ENCODE measurements around the gene CFDP1.
A peak's percentile ranks its signal among the peaks of the same experiment; 100 is the strongest.
"Not testable (repeated sequence)": the region's sequence is repeated elsewhere in the genome, so short reads cannot be mapped to it uniquely, and the experiment has no call there.

The CFDP1 gene

DNA sequence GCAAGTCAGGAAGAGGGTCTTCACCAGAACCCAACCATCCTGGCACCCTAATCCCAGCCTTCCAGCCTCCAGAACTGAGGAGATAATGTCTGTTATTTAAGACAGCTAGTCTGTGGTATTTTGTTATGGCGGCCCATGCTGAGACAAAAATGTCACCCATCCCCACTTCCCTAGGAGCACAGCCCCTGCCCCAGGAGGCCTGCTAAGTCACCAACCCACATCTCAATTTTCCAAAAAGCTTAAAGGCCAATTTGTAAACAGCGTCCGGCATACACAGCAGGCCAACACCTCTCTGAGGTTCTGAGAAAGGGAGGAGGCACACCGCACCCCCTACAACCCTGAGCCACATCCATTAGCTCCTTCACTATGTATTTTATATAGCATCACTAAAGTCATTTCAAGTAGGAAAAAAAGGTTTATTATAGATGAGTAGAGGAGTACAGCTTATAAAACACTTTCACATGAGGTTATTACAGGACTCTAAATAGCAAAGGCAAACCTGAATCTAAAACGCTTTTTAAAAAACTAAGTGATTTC is 24.2 kb upstream of the CFDP1 start:
- CTCF ChIA-PET: interaction anchor here (0.7 kb wide), 1 partner anchor 143 kb away, joined by 3 read pairs; no protein-coding TSS in a partner anchor
- Histone ChIP-seq H3K36me3 (ENCODE audit: control insufficient read depth in 2 of 2, insufficient read depth in 1 of 2, low read length in 2 of 2) (no peaks in the 10 kb centered on the region; a peak in 1 of 3 replicates), H3K27ac (ENCODE audit: extremely low read depth, low read depth, low read length) (peak overlapping the region; percentile 17; the same call in 1 of the 2 replicates), H3K4me1 (ENCODE audit: control insufficient read depth, insufficient read depth, low read length) (peaks cover 39% of the 10 kb centered on the region), H3K4me3 (ENCODE audit: low read depth, low read length) (no peak overlapping the region), H3K9me3 (ENCODE audit: control insufficient read depth, insufficient read depth, low read depth, low read length) (no peaks in the 10 kb centered on the region)
- POLR2A ChIA-PET: interaction anchor here (0.6 to 0.9 kb wide), 2 partner anchors 64 to 184 kb away, joined by 3 to 4 read pairs; no protein-coding TSS in a partner anchor
- peak; percentile 54 for TF ChIP-seq ZIC2 (tag by site-specific recombination; IDR thresholded peaks at IDR 0.05)
- no peak for TF ChIP-seq YY1 (tag by site-specific recombination; IDR thresholded peaks at IDR 0.05)

DNA sequence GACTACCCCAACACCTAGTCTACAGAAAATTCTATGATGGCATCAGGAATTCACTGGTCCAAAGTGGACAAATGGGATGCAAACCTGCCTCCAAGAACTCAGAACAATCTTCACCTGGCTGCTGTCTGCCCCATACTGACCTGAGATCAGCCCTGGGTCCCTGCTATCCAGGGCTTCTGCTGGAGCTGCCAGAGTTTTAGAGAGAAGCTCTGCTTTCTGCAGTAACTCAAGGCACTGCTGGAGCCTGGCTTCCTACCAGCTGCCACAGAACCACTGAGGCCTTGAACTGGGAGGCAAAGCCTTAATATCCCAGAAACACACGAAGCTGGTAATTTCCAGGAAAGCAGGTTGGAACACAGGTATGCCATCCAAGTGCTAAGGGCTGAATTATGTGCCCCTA is 23.7 kb upstream of the CFDP1 start:
- TF ChIP-seq, protein P1, sequence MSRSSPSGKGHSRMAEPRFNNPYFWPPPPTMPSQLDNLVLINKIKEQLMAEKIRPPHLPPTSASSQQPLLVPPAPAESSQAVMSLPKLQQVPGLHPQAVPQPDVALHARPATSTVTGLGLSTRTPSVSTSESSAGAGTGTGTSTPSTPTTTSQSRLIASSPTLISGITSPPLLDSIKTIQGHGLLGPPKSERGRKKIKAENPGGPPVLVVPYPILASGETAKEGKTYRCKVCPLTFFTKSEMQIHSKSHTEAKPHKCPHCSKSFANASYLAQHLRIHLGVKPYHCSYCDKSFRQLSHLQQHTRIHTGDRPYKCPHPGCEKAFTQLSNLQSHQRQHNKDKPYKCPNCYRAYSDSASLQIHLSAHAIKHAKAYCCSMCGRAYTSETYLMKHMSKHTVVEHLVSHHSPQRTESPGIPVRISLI (tag by site-specific recombination; IDR thresholded peaks at IDR 0.05): no peak
- TF ChIP-seq KLF7 (tag by site-specific recombination; IDR thresholded peaks at IDR 0.05; ENCODE audit: borderline replicate concordance) (no peak), ZNF146 (tag by site-specific recombination; IDR thresholded peaks at IDR 0.05) (no peak), ZNF791 (tag by site-specific recombination; IDR thresholded peaks at IDR 0.05) (no peak), ZNF248 (tag by site-specific recombination; IDR thresholded peaks at IDR 0.05) (no peak), ZBTB20 (tag by site-specific recombination; IDR thresholded peaks at IDR 0.05) (no peak), ZNF184 (tag by site-specific recombination; IDR thresholded peaks at IDR 0.05) (no peak), ZNF132 (tag by site-specific recombination; IDR thresholded peaks at IDR 0.05; ENCODE audit: borderline replicate concordance) (no peak), ZNF366 (tag by site-specific recombination; conservative IDR thresholded peaks at IDR 0.05) (no peak), ZNF221 (tag by site-specific recombination; IDR thresholded peaks at IDR 0.05; ENCODE audit: borderline replicate concordance) (no peak), ZNF629 (tag by site-specific recombination; IDR thresholded peaks at IDR 0.05) (no peak), GLI4 (tag by site-specific recombination; IDR thresholded peaks at IDR 0.05) (no peak), YY2 (tag by site-specific recombination; IDR thresholded peaks at IDR 0.05) (no peak), KLF10 (tag by site-specific recombination; IDR thresholded peaks at IDR 0.05) (no peak), ZNF426 (tag by site-specific recombination; IDR thresholded peaks at IDR 0.05) (no peak), GLI2 (tag by site-specific recombination; IDR thresholded peaks at IDR 0.05; ENCODE audit: borderline replicate concordance, low read depth) (no peak), ZNF544 (tag by site-specific recombination; IDR thresholded peaks at IDR 0.05) (no peak)
- TF ChIP-seq, protein P2, sequence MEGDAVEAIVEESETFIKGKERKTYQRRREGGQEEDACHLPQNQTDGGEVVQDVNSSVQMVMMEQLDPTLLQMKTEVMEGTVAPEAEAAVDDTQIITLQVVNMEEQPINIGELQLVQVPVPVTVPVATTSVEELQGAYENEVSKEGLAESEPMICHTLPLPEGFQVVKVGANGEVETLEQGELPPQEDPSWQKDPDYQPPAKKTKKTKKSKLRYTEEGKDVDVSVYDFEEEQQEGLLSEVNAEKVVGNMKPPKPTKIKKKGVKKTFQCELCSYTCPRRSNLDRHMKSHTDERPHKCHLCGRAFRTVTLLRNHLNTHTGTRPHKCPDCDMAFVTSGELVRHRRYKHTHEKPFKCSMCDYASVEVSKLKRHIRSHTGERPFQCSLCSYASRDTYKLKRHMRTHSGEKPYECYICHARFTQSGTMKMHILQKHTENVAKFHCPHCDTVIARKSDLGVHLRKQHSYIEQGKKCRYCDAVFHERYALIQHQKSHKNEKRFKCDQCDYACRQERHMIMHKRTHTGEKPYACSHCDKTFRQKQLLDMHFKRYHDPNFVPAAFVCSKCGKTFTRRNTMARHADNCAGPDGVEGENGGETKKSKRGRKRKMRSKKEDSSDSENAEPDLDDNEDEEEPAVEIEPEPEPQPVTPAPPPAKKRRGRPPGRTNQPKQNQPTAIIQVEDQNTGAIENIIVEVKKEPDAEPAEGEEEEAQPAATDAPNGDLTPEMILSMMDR (tag by site-specific recombination; IDR thresholded peaks at IDR 0.05): no peak
- TF ChIP-seq, protein P3, sequence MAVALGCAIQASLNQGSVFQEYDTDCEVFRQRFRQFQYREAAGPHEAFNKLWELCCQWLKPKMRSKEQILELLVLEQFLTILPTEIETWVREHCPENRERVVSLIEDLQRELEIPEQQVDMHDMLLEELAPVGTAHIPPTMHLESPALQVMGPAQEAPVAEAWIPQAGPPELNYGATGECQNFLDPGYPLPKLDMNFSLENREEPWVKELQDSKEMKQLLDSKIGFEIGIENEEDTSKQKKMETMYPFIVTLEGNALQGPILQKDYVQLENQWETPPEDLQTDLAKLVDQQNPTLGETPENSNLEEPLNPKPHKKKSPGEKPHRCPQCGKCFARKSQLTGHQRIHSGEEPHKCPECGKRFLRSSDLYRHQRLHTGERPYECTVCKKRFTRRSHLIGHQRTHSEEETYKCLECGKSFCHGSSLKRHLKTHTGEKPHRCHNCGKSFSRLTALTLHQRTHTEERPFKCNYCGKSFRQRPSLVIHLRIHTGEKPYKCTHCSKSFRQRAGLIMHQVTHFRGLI (tag by site-specific recombination; IDR thresholded peaks at IDR 0.05): no peak
- TF ChIP-seq, protein P4, sequence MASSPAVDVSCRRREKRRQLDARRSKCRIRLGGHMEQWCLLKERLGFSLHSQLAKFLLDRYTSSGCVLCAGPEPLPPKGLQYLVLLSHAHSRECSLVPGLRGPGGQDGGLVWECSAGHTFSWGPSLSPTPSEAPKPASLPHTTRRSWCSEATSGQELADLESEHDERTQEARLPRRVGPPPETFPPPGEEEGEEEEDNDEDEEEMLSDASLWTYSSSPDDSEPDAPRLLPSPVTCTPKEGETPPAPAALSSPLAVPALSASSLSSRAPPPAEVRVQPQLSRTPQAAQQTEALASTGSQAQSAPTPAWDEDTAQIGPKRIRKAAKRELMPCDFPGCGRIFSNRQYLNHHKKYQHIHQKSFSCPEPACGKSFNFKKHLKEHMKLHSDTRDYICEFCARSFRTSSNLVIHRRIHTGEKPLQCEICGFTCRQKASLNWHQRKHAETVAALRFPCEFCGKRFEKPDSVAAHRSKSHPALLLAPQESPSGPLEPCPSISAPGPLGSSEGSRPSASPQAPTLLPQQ (tag by site-specific recombination; IDR thresholded peaks at IDR 0.05): no peak
- no peaks in the 10 kb centered on the region; a peak in 1 of 3 replicates for H3K36me3 ChIP-seq (ENCODE audit: control insufficient read depth in 2 of 2, insufficient read depth in 1 of 2, low read length in 2 of 2)
- H3K4me3 ChIP-seq (ENCODE audit: low read depth, low read length): no peak overlapping the region
- H3K4me1 ChIP-seq (ENCODE audit: control insufficient read depth, insufficient read depth, low read length): peaks cover 41% of the 10 kb centered on the region
- POLR2A ChIA-PET: interaction anchor here (0.6 to 0.9 kb wide), 2 partner anchors 32 to 185 kb away, joined by 3 read pairs; no protein-coding TSS in a partner anchor
- no peaks in the 10 kb centered on the region for H3K9me3 ChIP-seq (ENCODE audit: control insufficient read depth, insufficient read depth, low read depth, low read length)
- CTCF ChIA-PET: interaction anchor here (0.6 to 3.9 kb wide), 4 partner anchors 8 to 1185 kb away, joined by 3 to 23 read pairs (median 3); no protein-coding TSS in a partner anchor
- H3K27ac ChIP-seq (ENCODE audit: extremely low read depth, low read depth, low read length): no peak overlapping the region

DNA sequence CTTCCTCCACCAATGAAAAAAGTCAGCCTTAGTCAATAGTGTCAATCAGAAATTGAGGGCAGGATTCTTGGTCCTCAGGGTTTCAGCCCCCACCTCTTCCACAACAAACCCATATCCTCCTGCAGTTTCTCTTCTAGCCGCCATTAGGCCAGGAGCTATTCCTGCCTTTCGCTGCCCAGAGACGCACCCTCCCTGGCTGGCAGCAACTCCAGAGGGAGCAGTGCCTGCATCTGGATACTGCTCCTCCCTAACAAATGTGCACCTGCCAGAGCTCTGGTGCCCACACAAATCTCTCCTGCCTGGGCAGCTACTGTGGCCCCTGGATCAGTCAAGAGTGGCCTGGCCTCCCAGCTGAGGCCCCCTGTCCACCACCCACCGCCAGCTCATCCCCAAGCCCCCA is 23.2 kb upstream of the CFDP1 start:
- not testable (repeated sequence) for H3K36me3 ChIP-seq (ENCODE audit: control insufficient read depth in 2 of 2, insufficient read depth in 1 of 2, low read length in 2 of 2); H3K27ac ChIP-seq (ENCODE audit: extremely low read depth, low read depth, low read length); H3K9me3 ChIP-seq (ENCODE audit: control insufficient read depth, insufficient read depth, low read depth, low read length); H3K4me3 ChIP-seq (ENCODE audit: low read depth, low read length)
- ChIA-PET CTCF (interaction anchor here (0.6 to 3.9 kb wide), 4 partner anchors 9 to 1184 kb away, joined by 3 to 23 read pairs (median 3); no protein-coding TSS in a partner anchor), POLR2A (interaction anchor here (0.6 to 0.8 kb wide), 2 partner anchors 32 to 191 kb away, joined by 3 read pairs; partner anchors contain the start of genes KARS1 and TERF2IP)
- peaks cover 37% of the 10 kb centered on the region for H3K4me1 ChIP-seq (ENCODE audit: control insufficient read depth, insufficient read depth, low read length)
